Measurements from ENCODE around the gene HMX1. TPM values are rescaled to one million over a fixed set of nuclear protein-coding genes. Genes with fewer than 3 reads are reported as not detected.

Gene HMX1
- total and polyA plus RNA-seq, 9 donors: not detected

- Histone ChIP-seq H3K9me3 (no peaks in the 10 kb centered on the region), H3K27me3 (no peaks in the 10 kb centered on the region), H3K36me3 (no peaks in the 10 kb centered on the region), H3K4me3 (no peak overlapping the region), H3K4me1 (ENCODE audit: insufficient read depth) (no peaks in the 10 kb centered on the region), H3K27ac (no peak overlapping the region)
- TF ChIP-seq POLR2A (IDR thresholded peaks at IDR 0.05) (no peak), EP300 (IDR thresholded peaks at IDR 0.05) (no peak)
- TF ChIP-seq, protein P1, sequence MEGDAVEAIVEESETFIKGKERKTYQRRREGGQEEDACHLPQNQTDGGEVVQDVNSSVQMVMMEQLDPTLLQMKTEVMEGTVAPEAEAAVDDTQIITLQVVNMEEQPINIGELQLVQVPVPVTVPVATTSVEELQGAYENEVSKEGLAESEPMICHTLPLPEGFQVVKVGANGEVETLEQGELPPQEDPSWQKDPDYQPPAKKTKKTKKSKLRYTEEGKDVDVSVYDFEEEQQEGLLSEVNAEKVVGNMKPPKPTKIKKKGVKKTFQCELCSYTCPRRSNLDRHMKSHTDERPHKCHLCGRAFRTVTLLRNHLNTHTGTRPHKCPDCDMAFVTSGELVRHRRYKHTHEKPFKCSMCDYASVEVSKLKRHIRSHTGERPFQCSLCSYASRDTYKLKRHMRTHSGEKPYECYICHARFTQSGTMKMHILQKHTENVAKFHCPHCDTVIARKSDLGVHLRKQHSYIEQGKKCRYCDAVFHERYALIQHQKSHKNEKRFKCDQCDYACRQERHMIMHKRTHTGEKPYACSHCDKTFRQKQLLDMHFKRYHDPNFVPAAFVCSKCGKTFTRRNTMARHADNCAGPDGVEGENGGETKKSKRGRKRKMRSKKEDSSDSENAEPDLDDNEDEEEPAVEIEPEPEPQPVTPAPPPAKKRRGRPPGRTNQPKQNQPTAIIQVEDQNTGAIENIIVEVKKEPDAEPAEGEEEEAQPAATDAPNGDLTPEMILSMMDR (IDR thresholded peaks at IDR 0.05): no peak
- WGBS, 3 donors: 65 to 76% (median 74%) methylated on average over 27 of the region's 27 CpGs
- intact Hi-C loops (cut with DNase I): no loop called here
- DNase-seq: peak in 3 of 5 donors; percentile 2 to 8 (median 5)
Measured at GRCh38 chr4:8915201-8916200, 43.9 kb upstream of the HMX1 start.

GRCh38 chr4:8914461-8915171 is 43.0 kb upstream of the HMX1 start:
- Histone ChIP-seq H3K36me3 (no peaks in the 10 kb centered on the region), H3K9me3 (no peaks in the 10 kb centered on the region), H3K4me3 (no peak overlapping the region), H3K27me3 (no peaks in the 10 kb centered on the region), H3K27ac (no peak overlapping the region), H3K4me1 (ENCODE audit: insufficient read depth) (no peaks in the 10 kb centered on the region)
- DNase-seq: peak in 4 of 5 donors; percentile 3 to 16 (median 5)
- WGBS, 3 donors: 77 to 83% (median 82%) methylated on average over 29 of the region's 29 CpGs
- intact Hi-C loops (cut with DNase I): no loop called here
- no peak for TF ChIP-seq POLR2A (IDR thresholded peaks at IDR 0.05)
- TF ChIP-seq, protein P1 (IDR thresholded peaks at IDR 0.05): no peak
- no peak for TF ChIP-seq EP300 (IDR thresholded peaks at IDR 0.05)

GRCh38 chr4:8913858-8914460 is 42.3 kb upstream of the HMX1 start:
- Histone ChIP-seq H3K27ac (no peak overlapping the region), H3K4me1 (ENCODE audit: insufficient read depth) (no peaks in the 10 kb centered on the region), H3K4me3 (no peak overlapping the region), H3K36me3 (no peaks in the 10 kb centered on the region), H3K9me3 (no peaks in the 10 kb centered on the region), H3K27me3 (no peaks in the 10 kb centered on the region)
- DNase-seq: peak in 1 of 5 donors; percentile 9
- TF ChIP-seq EP300 (IDR thresholded peaks at IDR 0.05) (no peak), POLR2A (IDR thresholded peaks at IDR 0.05) (no peak)
- TF ChIP-seq, protein P1 (IDR thresholded peaks at IDR 0.05): no peak
- intact Hi-C loops (cut with DNase I): no loop called here
- WGBS, 3 donors: 77 to 80% (median 77%) methylated on average over 15 of the region's 15 CpGs

GRCh38 chr4:8913121-8913857 is 41.6 kb upstream of the HMX1 start:
- no peaks in the 10 kb centered on the region for H3K9me3 ChIP-seq
- no peaks in the 10 kb centered on the region for H3K4me1 ChIP-seq (ENCODE audit: insufficient read depth)
- H3K27ac ChIP-seq: no peak overlapping the region
- DNase-seq: peak in 1 of 5 donors; percentile 2
- no peak overlapping the region for H3K4me3 ChIP-seq
- intact Hi-C loops (cut with DNase I): no loop called here
- TF ChIP-seq, protein P1 (IDR thresholded peaks at IDR 0.05): no peak
- TF ChIP-seq EP300 (IDR thresholded peaks at IDR 0.05) (no peak), POLR2A (IDR thresholded peaks at IDR 0.05) (no peak)
- 57 to 62% (median 60%) methylated on average over 24 of the region's 24 CpGs for WGBS, 3 donors
- no peaks in the 10 kb centered on the region for H3K27me3 ChIP-seq
- no peaks in the 10 kb centered on the region for H3K36me3 ChIP-seq
